HepG2 (cell line): ENCODE data around the gene DOK5. TPM values are rescaled to one million over a fixed set of nuclear protein-coding genes. Genes with fewer than 3 reads are reported as not detected.

Experiments
- ATAC-seq: fragments of 200-7000 bp; cut with Tn5 transposase; 3 replicates; pipeline ENCODE4 v1.9.1; 2020; ENCODE audit warnings: mild to moderate bottlenecking, moderate library complexity
- BruUV-seq: library from RNA; stranded (reverse); fragments of 400-500 nt; replicated peaks from 2 replicates; lab custom pipeline; 2021; lab: Mats Ljungman, UMichigan
- CTCF ChIA-PET: fragments of 300-600 bp; formaldehyde crosslinking; extraction: SDS; loops from one replicate; lab custom pipeline; 2021; ENCODE audit warnings: low total read pairs, inconsistent platforms, low intra/inter-chr PET ratio; lab: Yijun Ruan, JAX
- POLR2A ChIA-PET: fragments of 350-600 bp; sonication (Branson Sonifier 250); formaldehyde crosslinking; loops from one replicate; lab custom pipeline; 2020; ENCODE audit warnings: antibody characterized with exemption, inconsistent platforms; lab: Yijun Ruan, JAX
- DNase-seq: peaks from one replicate; pipeline ENCODE4 v3.0.0-alpha.2; 2015; ENCODE audit warnings: low spot score
- FAIRE-seq: peaks from 3 replicates; lab custom pipeline; 2011; peaks lifted over from hg19 to GRCh38; lab: Jason Lieb, UNC
- H2AFZ ChIP-seq: one replicate; pipeline ENCODE4 v1.6.1; 2011; ENCODE audit warnings: low read length, inconsistent platforms
- H3K27ac ChIP-seq: fragments of 300-600 bp; 3 replicates; pipeline ENCODE4 v1.8.0; 2011; ENCODE audit warnings: mixed run types, mild to moderate bottlenecking, mixed read lengths, low read length, inconsistent platforms; ENCODE audit not compliant: insufficient read depth; ENCODE audit errors: extremely low read length
- H3K27me3 ChIP-seq, 2 experiments: fragments of 200-600 bp in 1 of 2; 2 replicates in 1 of 2; 3 replicates in 1 of 2; pipeline versions ENCODE4 v1.6.0 to v1.8.0; 2011; ENCODE audit warnings: low read length in 2 of 2, mild to moderate bottlenecking in 2 of 2, moderate library complexity in 2 of 2, inconsistent platforms in 1 of 2; ENCODE audit not compliant: insufficient read depth in 2 of 2, control insufficient read depth in 1 of 2
- H3K36me3 ChIP-seq, 2 experiments: fragments of 200-600 bp in 1 of 2; replicated peaks in 1 of 2; 2 replicates in 1 of 2; 3 replicates in 1 of 2; pipeline versions ENCODE4 v1.5.1 to v1.8.0; 2011; ENCODE audit warnings: low read length in 2 of 2, inconsistent platforms in 1 of 2; ENCODE audit not compliant: insufficient read depth in 2 of 2, control insufficient read depth in 1 of 2
- H3K4me1 ChIP-seq: 2 replicates; pipeline ENCODE4 v1.5.1; 2012; ENCODE audit warnings: low read length, inconsistent platforms; ENCODE audit not compliant: insufficient read depth
- H3K4me2 ChIP-seq: 2 replicates; pipeline ENCODE4 v1.6.0; 2011; ENCODE audit warnings: low read depth, low read length, inconsistent platforms
- H3K4me3 ChIP-seq, 3 experiments: fragments of 200-600 bp in 1 of 3; sonication (generic), shearing (Covaris generic) in 1 of 3; replicated peaks in 1 of 3; 2 replicates each; pipeline ENCODE4 v1.5.1; 2011 to 2016; ENCODE audit warnings: low read length in 3 of 3, inconsistent platforms in 2 of 3, low read depth in 2 of 3, mild to moderate bottlenecking in 2 of 3, control low read depth in 1 of 3, mixed read lengths in 1 of 3; ENCODE audit not compliant: insufficient read depth in 1 of 3
- H3K79me2 ChIP-seq: one replicate; pipeline ENCODE4 v1.6.1; 2011; ENCODE audit warnings: low read length, inconsistent platforms; ENCODE audit not compliant: insufficient read depth
- H3K9ac ChIP-seq: 2 replicates; pipeline ENCODE4 v1.6.0; 2011; ENCODE audit warnings: mild to moderate bottlenecking, low read depth, low read length, inconsistent platforms; ENCODE audit not compliant: insufficient read depth
- H3K9me3 ChIP-seq: 2 replicates; pipeline ENCODE4 v1.5.1; 2012; ENCODE audit warnings: mild to moderate bottlenecking, low read length
- H4K20me1 ChIP-seq: 2 replicates; pipeline ENCODE4 v1.6.0; 2011; ENCODE audit warnings: inconsistent platforms, mild to moderate bottlenecking, low read length, moderate library complexity; ENCODE audit not compliant: insufficient read depth
- FLYWCH1 ChIP-seq: sonication (generic); formaldehyde crosslinking; IDR thresholded peaks from 2 replicates; pipeline ENCODE4 v1.8.1; 2023; ENCODE audit warnings: mild to moderate bottlenecking, missing genetic modification reagents
- MEF2D ChIP-seq: sonication (generic); formaldehyde crosslinking; IDR thresholded peaks from 2 replicates; pipeline ENCODE4 v1.5.1; 2020; ENCODE audit warnings: mild to moderate bottlenecking, missing genetic modification reagents
- NR1H2 ChIP-seq: sonication (generic); formaldehyde crosslinking; IDR thresholded peaks from 2 replicates; pipeline ENCODE4 v1.8.1; 2022; ENCODE audit warnings: low read depth, missing genetic modification reagents, borderline replicate concordance
- ZNF33A ChIP-seq: sonication (generic); formaldehyde crosslinking; IDR thresholded peaks from 2 replicates; pipeline ENCODE4 v1.5.1; 2020; ENCODE audit warnings: missing genetic modification reagents, mild to moderate bottlenecking, moderate library complexity, borderline replicate concordance
- ZNF747 ChIP-seq: sonication (generic); formaldehyde crosslinking; IDR thresholded peaks from 2 replicates; pipeline ENCODE4 v1.8.1; 2023; ENCODE audit warnings: missing genetic modification reagents, mild to moderate bottlenecking, borderline replicate concordance
- WGBS: methylation state at CpG from one replicate; pipeline ENCODE4 v1.1.6; 2017; ENCODE audit warnings: low lambda C conversion rate; 5-methylcytosine and 5-hydroxymethylcytosine counted together
- in situ Hi-C: cut with HindIII; loops from 2 replicates; pipeline ENCODE4 v1.10.0; 2017; ENCODE audit warnings: low pct_unique_long_range_greater_than_20kb; ENCODE audit not compliant: extremely low pct_ligation_motif_present
- intact Hi-C: fragments of 100-400 bp; cut with micrococcal nuclease; formaldehyde crosslinking; loops from one replicate; pipeline ENCODE4 v1.10.0; 2022; ENCODE audit not compliant: unreplicated experiment
- polyA plus RNA-seq, 8 experiments: library from polyadenylated mRNA; depleted of rRNA in 3 of 8; stranded (reverse) in 7 of 8; unstranded in 1 of 8; fragments of >200 nt; fragmentation: Illumina TruSeq in 4 of 8; extraction: Trizol in 4 of 8; gene quantifications; 2 replicates each; pipeline versions ENCODE4 v1.2.1 to v1.2.3, GENCODE V29; 2011 to 2016; ENCODE audit warnings: low read depth in 4 of 8, missing spikeins in 1 of 8, mixed read lengths in 1 of 8; ENCODE audit not compliant: insufficient read depth in 1 of 8
- total RNA-seq, 5 experiments: library from RNA; depleted of rRNA; stranded (reverse); fragments of >200 nt; fragmentation: Illumina TruSeq; extraction: Trizol; gene quantifications; 2 replicates each; pipeline ENCODE4 v1.2.3, GENCODE V29; 2016; ENCODE audit warnings: low read depth in 1 of 5
- TF ChIP-seq, protein P1 (sequence below): sonication (generic); formaldehyde crosslinking; IDR thresholded peaks from 2 replicates; pipeline ENCODE4; 2020; ENCODE audit warnings: missing genetic modification reagents, mild to moderate bottlenecking, borderline replicate concordance
- TF ChIP-seq, protein P2 (sequence below): sonication (generic); formaldehyde crosslinking; IDR thresholded peaks from 2 replicates; pipeline ENCODE4 v1.9.0; 2021; ENCODE audit warnings: missing genetic modification reagents, borderline replicate concordance
- TF ChIP-seq, protein P3 (sequence below): sonication (generic); formaldehyde crosslinking; IDR thresholded peaks from 2 replicates; pipeline ENCODE4 v1.5.1; 2020; ENCODE audit warnings: missing genetic modification reagents, mild to moderate bottlenecking, borderline replicate concordance
- TF ChIP-seq, protein P4 (sequence below): sonication (generic); formaldehyde crosslinking; IDR thresholded peaks from 2 replicates; pipeline ENCODE4 v1.5.0; 2020; ENCODE audit warnings: mild to moderate bottlenecking, missing genetic modification reagents, moderate library complexity

The DOK5 gene
- total and polyA plus RNA-seq, 2 of the 13 experiments (the other 11 are each of a cell fraction or from before 2014, with no cell fraction given) = not detected

DNA sequence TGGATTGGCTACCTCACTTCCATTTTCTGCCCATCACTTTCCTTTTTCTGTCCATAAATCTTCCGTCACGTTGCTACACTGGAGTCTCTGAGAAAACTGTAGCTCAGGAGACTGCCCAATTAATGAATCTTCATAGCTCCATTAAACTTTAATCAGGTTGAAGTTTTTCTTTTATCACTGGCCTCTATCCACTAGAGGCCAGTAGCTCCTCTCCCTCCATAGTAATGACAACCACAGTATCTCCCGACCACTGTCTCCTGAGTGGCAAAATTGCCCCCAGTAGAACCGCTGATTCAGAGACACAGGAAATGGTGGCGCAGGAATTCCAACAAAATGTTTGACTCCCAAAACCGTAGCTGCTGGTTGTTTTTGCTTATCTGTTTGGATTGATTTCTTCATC is 18.4 kb upstream of the DOK5 start (continued):
- TF ChIP-seq, protein P1, sequence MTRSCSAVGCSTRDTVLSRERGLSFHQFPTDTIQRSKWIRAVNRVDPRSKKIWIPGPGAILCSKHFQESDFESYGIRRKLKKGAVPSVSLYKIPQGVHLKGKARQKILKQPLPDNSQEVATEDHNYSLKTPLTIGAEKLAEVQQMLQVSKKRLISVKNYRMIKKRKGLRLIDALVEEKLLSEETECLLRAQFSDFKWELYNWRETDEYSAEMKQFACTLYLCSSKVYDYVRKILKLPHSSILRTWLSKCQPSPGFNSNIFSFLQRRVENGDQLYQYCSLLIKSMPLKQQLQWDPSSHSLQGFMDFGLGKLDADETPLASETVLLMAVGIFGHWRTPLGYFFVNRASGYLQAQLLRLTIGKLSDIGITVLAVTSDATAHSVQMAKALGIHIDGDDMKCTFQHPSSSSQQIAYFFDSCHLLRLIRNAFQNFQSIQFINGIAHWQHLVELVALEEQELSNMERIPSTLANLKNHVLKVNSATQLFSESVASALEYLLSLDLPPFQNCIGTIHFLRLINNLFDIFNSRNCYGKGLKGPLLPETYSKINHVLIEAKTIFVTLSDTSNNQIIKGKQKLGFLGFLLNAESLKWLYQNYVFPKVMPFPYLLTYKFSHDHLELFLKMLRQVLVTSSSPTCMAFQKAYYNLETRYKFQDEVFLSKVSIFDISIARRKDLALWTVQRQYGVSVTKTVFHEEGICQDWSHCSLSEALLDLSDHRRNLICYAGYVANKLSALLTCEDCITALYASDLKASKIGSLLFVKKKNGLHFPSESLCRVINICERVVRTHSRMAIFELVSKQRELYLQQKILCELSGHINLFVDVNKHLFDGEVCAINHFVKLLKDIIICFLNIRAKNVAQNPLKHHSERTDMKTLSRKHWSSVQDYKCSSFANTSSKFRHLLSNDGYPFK (CRISPR knock-in tag) = no peak
- TF ChIP-seq ZNF747 (CRISPR knock-in tag) (no peak), ZNF33A (CRISPR knock-in tag) (no peak)
- TF ChIP-seq, protein P2, sequence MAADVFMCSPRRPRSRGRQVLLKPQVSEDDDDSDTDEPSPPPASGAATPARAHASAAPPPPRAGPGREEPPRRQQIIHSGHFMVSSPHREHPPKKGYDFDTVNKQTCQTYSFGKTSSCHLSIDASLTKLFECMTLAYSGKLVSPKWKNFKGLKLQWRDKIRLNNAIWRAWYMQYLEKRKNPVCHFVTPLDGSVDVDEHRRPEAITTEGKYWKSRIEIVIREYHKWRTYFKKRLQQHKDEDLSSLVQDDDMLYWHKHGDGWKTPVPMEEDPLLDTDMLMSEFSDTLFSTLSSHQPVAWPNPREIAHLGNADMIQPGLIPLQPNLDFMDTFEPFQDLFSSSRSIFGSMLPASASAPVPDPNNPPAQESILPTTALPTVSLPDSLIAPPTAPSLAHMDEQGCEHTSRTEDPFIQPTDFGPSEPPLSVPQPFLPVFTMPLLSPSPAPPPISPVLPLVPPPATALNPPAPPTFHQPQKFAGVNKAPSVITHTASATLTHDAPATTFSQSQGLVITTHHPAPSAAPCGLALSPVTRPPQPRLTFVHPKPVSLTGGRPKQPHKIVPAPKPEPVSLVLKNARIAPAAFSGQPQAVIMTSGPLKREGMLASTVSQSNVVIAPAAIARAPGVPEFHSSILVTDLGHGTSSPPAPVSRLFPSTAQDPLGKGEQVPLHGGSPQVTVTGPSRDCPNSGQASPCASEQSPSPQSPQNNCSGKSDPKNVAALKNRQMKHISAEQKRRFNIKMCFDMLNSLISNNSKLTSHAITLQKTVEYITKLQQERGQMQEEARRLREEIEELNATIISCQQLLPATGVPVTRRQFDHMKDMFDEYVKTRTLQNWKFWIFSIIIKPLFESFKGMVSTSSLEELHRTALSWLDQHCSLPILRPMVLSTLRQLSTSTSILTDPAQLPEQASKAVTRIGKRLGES (CRISPR knock-in tag) = no peak
- TF ChIP-seq, protein P3, sequence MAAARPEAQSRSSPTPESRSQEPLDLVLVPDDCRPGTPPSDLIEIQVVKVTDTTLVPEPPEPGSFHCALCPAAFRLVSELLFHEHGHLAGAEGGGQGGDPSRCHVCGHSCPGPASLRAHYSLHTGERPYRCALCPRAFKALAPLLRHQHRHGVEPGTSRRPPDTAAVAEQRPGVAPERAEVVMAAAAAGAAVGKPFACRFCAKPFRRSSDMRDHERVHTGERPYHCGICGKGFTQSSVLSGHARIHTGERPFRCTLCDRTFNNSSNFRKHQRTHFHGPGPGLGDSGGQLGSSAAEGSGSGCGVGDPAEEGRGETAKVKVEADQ (CRISPR knock-in tag) = no peak

DNA sequence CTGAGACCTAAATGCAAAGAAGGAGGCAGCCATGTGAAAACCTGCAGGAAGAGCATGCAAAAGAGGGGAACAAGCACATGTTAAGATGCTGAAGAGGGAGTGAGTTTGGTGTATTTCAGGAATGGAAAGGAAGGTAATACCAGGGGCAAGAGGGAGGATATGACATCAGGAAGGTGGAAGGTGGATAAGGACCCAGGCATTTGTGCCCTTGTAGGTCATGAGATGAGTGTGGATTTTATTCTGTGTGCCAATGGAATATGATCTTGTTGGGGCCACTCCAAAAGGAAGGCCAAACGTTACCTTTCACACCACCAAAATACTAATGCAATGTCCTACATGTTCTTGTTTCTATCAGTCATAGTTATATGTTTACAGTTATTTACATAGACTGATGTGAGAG is 17.2 kb upstream of the DOK5 start:
- Histone ChIP-seq H3K4me3 (no peak overlapping the region), H3K27ac (no peak overlapping the region), H4K20me1 (no peaks in the 10 kb centered on the region), H3K27me3 (no peaks in the 10 kb centered on the region), H2AFZ (no peak overlapping the region), H3K4me2 (no peak overlapping the region), H3K9ac (no peak overlapping the region), H3K36me3 (no peaks in the 10 kb centered on the region), H3K79me2 (no peaks in the 10 kb centered on the region), H3K9me3 (no peaks in the 10 kb centered on the region), H3K4me1 (no peaks in the 10 kb centered on the region)
- 0% methylated on average over 1 of the region's 1 CpG for WGBS
- no TSS peak for BruUV-seq
- ChIA-PET CTCF (no interaction called here), POLR2A (no interaction called here)
- in situ Hi-C loops = no loop called here
- TF ChIP-seq, protein P4, sequence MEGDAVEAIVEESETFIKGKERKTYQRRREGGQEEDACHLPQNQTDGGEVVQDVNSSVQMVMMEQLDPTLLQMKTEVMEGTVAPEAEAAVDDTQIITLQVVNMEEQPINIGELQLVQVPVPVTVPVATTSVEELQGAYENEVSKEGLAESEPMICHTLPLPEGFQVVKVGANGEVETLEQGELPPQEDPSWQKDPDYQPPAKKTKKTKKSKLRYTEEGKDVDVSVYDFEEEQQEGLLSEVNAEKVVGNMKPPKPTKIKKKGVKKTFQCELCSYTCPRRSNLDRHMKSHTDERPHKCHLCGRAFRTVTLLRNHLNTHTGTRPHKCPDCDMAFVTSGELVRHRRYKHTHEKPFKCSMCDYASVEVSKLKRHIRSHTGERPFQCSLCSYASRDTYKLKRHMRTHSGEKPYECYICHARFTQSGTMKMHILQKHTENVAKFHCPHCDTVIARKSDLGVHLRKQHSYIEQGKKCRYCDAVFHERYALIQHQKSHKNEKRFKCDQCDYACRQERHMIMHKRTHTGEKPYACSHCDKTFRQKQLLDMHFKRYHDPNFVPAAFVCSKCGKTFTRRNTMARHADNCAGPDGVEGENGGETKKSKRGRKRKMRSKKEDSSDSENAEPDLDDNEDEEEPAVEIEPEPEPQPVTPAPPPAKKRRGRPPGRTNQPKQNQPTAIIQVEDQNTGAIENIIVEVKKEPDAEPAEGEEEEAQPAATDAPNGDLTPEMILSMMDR (CRISPR knock-in tag) = no peak
- no peak for TF ChIP-seq FLYWCH1 (CRISPR knock-in tag)
- TF ChIP-seq MEF2D = no peak
- TF ChIP-seq NR1H2 (CRISPR knock-in tag) = no peak
- FAIRE-seq (no peak), DNase-seq (no peak), ATAC-seq (no peak)
- intact Hi-C loops = no loop called here
